Measurements from ENCODE around the gene PRKCSH.

- TF ChIP-seq CTCF (IDR thresholded peaks at IDR 0.05) (no peak), EZH2 (IDR thresholded peaks at IDR 0.05; ENCODE audit: borderline replicate concordance, insufficient read depth, low read depth, low read length, poor library complexity, severe bottlenecking) (no peak)
Measured at GRCh38 chr19:11481534-11482383, 46.3 kb downstream of the PRKCSH start.
